Adrenal gland (tissue), 5 donors: ENCODE measurements around the gene CTAG1A.

Source experiments
- CTCF ChIP-seq, 6 experiments: fragments of 450-650 bp in 4 of 6; fragments of 200-600 bp in 2 of 6; sonication (generic) in 1 of 6; IDR thresholded peaks; 1 replicate in 5 of 6; 2 replicates in 1 of 6; pipeline versions ENCODE4 v1.5.1 to v1.8.0; 2016 to 2021; ENCODE audit warnings: antibody characterized with exemption in 6 of 6, mild to moderate bottlenecking in 2 of 6, moderate library complexity in 1 of 6
- POLR2A ChIP-seq, 2 donors: fragments of 450-650 bp; IDR thresholded peaks; one replicate each; pipeline ENCODE4 v1.6.1; 2017; ENCODE audit warnings: antibody characterized with exemption in 2 of 2, mild to moderate bottlenecking in 2 of 2, moderate library complexity in 1 of 2
- donor health status: DM: no; HTN: no; CAD: no.

- TF ChIP-seq CTCF (IDR thresholded peaks at IDR 0.05) (no peak), POLR2A (IDR thresholded peaks at IDR 0.05) (no peak)
These were observed 22.4 kb downstream of the CTAG1A start for GRCh38 chrX:154607370-154607769.
